H7 (cell line): ENCODE data around the gene NHLH1. TPM values are rescaled to one million over a fixed set of nuclear protein-coding genes. Genes with fewer than 3 reads are reported as not detected.

Experiments
- DNase-seq: peaks from one replicate; pipeline ENCODE4 v3.0.0; 2012
- H3K27me3 ChIP-seq: 2 replicates; pipeline ENCODE4 v1.6.0; 2011; ENCODE audit warnings: mild to moderate bottlenecking, low read length; ENCODE audit not compliant: control insufficient read depth, insufficient read depth
- H3K36me3 ChIP-seq: replicated peaks from 2 replicates; pipeline ENCODE4 v1.5.1; 2011; ENCODE audit warnings: low read length; ENCODE audit not compliant: control insufficient read depth, insufficient read depth
- H3K4me3 ChIP-seq: 2 replicates; pipeline ENCODE4 v1.5.1; 2011; ENCODE audit warnings: low read depth, mild to moderate bottlenecking, control low read depth, low read length, moderate library complexity; ENCODE audit not compliant: insufficient read depth
- total RNA-seq: library from RNA; depleted of rRNA; stranded (reverse); fragments of >200 nt; shearing (Covaris generic); gene quantifications from 2 replicates; pipeline ENCODE4 v1.2.3, GENCODE V29; 2014

NHLH1 gene
- total RNA-seq, 1 experiment from 2014 or later = 0.21 TPM

DNA sequence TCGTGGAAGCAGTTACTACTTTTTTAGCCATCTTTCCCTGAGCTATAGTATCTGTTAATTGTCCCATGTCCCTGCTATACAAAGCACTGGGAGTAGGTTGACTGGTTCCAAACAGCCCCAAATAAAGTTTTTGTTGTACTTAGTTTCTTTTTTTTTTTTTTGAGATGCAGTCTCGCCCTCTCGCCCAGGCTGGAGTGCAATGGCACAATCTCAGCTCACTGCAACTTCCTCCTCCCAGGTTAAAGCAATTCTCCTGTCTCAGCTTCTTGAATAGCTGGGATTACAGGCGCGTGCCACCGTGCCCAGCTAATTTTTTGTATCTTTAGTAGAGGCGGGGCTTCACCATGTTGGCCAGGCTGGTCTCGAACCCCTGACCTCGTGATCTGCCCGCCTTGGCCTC, 20.4 kb upstream of the NHLH1 start:
- Histone ChIP-seq H3K36me3 (peaks cover 14% of the 10 kb centered on the region), H3K27me3 (no peaks in the 10 kb centered on the region), H3K4me3 (no peak overlapping the region)
- no peak for DNase-seq

DNA sequence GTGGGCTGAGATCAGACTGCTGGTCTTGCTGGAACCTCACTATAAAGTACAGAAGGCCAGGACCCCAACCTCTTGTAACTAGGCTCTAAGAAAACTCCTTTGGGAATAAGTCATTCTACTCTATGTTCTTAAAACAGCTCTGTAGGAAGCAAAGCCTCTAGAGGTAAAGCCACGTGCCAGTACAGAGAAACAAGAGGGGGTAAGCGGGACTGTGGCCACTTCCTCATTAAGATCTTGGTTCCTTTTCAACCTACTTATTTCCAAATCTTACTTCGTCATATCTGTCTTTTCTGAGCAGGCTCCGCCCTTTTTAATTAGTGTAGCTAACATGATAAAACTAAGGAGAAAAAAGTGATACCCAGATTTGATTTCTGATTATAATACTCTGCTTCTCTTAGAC, 19.9 kb upstream of the NHLH1 start:
- H3K36me3 ChIP-seq = peaks cover 17% of the 10 kb centered on the region
- H3K27me3 ChIP-seq = no peaks in the 10 kb centered on the region
- DNase-seq = no peak
- no peak overlapping the region for H3K4me3 ChIP-seq

DNA sequence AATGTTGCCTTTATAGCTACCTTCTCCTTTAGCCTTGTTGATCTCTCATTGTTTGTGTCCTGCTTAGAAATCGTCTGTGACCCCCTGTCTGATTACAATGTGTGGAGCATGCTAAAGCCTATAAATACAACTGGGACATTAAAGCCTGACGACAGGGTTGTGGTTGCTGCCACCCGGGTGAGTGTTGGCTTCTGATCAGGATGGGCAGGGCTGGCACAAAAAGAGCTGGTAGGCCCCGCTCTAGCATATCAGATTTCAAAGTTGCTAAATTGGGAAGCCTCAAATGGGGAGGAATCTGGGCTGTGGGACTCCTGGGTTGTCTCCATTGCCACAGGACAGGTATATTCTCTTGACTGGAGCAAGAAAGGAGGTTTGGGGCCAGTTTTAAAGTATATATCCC, 15.2 kb upstream of the NHLH1 start:
- no peaks in the 10 kb centered on the region for H3K27me3 ChIP-seq
- no peak overlapping the region for H3K4me3 ChIP-seq
- H3K36me3 ChIP-seq = peaks cover 51% of the 10 kb centered on the region
- no peak for DNase-seq

DNA sequence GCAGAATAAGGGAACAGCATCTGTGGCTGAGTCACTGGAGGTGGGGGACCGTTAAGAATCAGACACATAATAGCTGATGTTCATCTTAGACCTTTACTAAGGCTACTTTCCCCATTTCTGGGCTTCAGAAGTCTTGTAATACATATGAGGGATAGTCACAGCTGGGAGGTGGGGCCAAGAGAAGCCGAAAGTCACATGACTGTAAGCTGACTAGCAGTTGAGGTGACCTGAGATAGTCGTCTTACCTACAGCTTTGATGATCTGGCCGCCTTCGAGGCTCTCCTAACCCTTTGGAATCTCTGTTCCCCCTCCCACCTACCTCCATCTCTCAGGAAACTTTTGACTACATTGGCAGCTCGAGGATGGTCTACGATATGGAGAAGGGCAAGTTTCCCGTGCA, 14.3 kb upstream of the NHLH1 start:
- H3K27me3 ChIP-seq = no peaks in the 10 kb centered on the region
- H3K36me3 ChIP-seq = peaks cover 56% of the 10 kb centered on the region
- no peak for DNase-seq
- H3K4me3 ChIP-seq = no peak overlapping the region

DNA sequence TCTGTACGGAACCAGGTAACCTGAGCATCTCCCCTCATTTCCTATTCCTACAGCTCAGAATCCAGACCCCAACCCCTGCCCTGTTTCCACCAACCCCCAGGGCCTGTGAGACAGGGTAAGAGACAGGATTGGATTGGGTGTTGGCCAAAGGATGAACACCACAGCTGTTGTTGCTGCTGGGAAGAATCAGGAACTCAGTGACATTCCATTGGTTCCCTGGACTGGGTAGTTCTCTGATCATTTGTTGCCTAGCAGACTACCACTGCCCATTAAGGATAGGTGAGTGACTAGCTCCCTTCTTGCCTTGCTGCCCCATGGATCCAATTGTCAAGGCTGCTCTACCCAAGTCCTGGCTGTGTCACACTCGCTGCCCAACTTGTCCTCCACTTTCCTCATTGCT, 13.6 kb upstream of the NHLH1 start:
- peaks cover 62% of the 10 kb centered on the region for H3K36me3 ChIP-seq
- no peaks in the 10 kb centered on the region for H3K27me3 ChIP-seq
- no peak overlapping the region for H3K4me3 ChIP-seq
- DNase-seq = no peak

DNA sequence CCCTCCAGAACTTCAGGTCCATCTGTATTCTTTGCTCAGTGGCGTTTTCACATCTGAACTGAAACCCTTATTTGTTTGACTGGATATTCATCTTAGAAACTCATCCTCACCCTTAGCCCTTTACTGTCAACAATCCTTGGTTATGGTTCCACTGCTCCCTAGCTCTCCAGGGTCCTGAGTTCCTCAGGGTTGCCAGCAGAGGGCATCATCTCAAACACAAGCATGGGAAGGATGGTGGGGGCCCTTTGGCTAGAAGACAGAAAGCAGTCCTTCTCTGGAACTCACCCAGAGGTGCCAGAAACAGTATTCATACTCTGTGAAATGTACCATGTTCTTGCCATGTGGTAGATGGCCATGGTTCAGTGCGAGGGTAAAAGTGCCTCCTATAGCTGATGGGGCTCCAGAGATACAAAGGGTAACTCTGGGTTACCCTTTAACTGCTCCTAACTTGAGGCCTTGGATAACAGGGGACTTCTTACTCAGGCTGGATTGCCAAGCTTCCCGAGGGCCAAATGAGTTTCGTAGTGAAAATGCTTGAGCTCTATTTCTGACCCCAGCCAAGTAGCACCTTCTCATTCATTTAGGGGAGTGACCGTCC, 12.4 kb upstream of the NHLH1 start:
- no peak overlapping the region for H3K4me3 ChIP-seq
- peak; percentile 80 for DNase-seq
- no peaks in the 10 kb centered on the region for H3K27me3 ChIP-seq
- peaks cover 60% of the 10 kb centered on the region for H3K36me3 ChIP-seq

DNA sequence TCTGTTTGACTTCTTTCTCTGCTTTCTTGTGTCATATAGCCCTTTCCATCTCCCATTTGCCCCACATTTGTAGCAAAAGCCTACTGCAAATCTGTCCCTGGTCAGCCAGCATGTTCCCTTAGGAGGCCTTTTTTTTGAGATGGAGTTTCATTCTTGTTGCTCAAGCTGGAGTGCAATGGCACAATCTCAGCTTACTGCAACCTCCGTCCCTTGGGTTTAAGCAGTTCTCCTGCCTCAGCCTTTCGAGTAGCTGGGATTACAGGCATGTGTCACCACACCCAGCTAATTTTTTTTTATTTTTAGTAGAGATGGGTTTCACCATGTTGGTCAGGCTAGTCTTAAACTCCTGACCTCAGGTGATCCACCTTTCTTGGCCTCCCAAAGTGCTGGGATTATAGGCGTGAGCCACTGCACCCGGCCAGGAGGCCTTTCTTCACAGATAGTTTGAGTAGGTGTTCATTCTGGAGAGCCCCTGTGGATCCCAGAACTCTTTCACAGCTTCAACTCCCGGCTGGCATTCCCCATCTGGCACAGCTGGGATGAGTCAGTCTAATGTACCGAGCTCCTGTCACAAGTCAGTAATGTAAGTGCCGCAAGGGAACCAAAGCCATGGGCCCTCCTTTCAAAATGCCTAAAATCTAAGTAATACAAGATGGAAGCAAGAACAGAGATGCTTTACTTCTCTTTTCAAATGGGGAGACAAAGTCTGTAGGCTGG, 9.4 kb upstream of the NHLH1 start:
- Histone ChIP-seq H3K4me3 (no peak overlapping the region), H3K27me3 (no peaks in the 10 kb centered on the region), H3K36me3 (peaks cover 47% of the 10 kb centered on the region)
- no peak for DNase-seq

- no peak for DNase-seq
- Histone ChIP-seq H3K36me3 (peaks cover 41% of the 10 kb centered on the region), H3K27me3 (no peaks in the 10 kb centered on the region), H3K4me3 (no peak overlapping the region)
These were observed 8.8 kb upstream of the NHLH1 start for GRCh38 chr1:160358073-160358472.

- H3K27me3 ChIP-seq = no peaks in the 10 kb centered on the region
- DNase-seq = no peak
- peaks cover 33% of the 10 kb centered on the region for H3K36me3 ChIP-seq
- H3K4me3 ChIP-seq = no peak overlapping the region
These were observed 7.2 kb upstream of the NHLH1 start for GRCh38 chr1:160359559-160360226.

DNA sequence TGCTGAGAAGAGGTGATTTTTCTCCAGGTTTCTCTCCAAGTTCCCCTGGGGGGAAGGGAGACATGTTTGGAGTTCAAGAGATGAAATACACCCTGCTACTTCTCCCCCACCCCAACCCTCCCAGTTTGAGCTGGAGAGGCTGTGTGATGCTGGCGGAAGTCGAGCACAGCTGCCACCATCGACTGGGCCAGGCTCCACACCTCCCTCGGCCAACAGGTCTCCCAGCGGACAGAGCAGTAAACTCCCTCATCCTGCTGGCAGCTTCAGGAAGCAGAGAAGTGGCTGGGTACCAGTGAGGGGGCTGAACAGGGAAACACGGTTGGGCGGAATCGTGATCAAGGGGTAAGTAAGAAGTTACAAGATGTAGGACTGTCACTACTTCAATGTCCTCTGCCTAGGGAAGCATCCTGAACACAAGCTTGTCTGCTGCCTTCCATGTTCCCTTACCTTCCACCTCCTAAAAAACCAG, 6.6 kb upstream of the NHLH1 start:
- H3K36me3 ChIP-seq = peaks cover 27% of the 10 kb centered on the region
- H3K4me3 ChIP-seq = no peak overlapping the region
- no peaks in the 10 kb centered on the region for H3K27me3 ChIP-seq
- no peak for DNase-seq

- H3K27me3 ChIP-seq = no peaks in the 10 kb centered on the region
- no peak for DNase-seq
- H3K36me3 ChIP-seq = peaks cover 17% of the 10 kb centered on the region
- no peak overlapping the region for H3K4me3 ChIP-seq
These were observed 5.7 kb upstream of the NHLH1 start for GRCh38 chr1:160361199-160361598.

- peaks cover 13% of the 10 kb centered on the region for H3K36me3 ChIP-seq
- no peak overlapping the region for H3K4me3 ChIP-seq
- no peaks in the 10 kb centered on the region for H3K27me3 ChIP-seq
- DNase-seq = no peak
These were observed 5.1 kb upstream of the NHLH1 start for GRCh38 chr1:160361814-160362167.

GRCh38 chr1:160362168-160362957, 4.5 kb upstream of the NHLH1 start:
- peak; percentile 70 for DNase-seq
- H3K36me3 ChIP-seq = peaks cover 9% of the 10 kb centered on the region; the same call in 1 of the 2 replicates
- no peaks in the 10 kb centered on the region for H3K27me3 ChIP-seq
- H3K4me3 ChIP-seq = no peak overlapping the region

GRCh38 chr1:160363010-160363409, 3.9 kb upstream of the NHLH1 start:
- no peak overlapping the region for H3K4me3 ChIP-seq

More at GRCh38 chr1:160363010-160363409, 3.9 kb upstream of the NHLH1 start:
- H3K36me3 ChIP-seq = peaks cover 5% of the 10 kb centered on the region; the same call in 1 of the 2 replicates
- H3K27me3 ChIP-seq = no peaks in the 10 kb centered on the region
- peak; percentile 68 for DNase-seq
